HG03175 (cell line): Measurements from ENCODE around the gene CEP97.
"Not testable (repeated sequence)": the region's sequence is repeated elsewhere in the genome, so short reads cannot be mapped to it uniquely, and the experiment has no call there.

Experiments used
- ATAC-seq: cut with Tn5 transposase; IDR thresholded peaks from one replicate; pipeline ENCODE4 v1.9.1; 2021; ENCODE audit warnings: mild to moderate bottlenecking, moderate library complexity; ENCODE audit not compliant: unreplicated experiment

The CEP97 gene

GRCh38 chr3:101724329-101725193, at the start of gene CEP97:
Gene CEP97, plus strand, starts transcription at chr3:101724614. Its CDS starts 63 bp downstream, at chr3:101724677.
- peak; percentile 90 for ATAC-seq

GRCh38 chr3:101675709-101676215, 48.7 kb upstream of the CEP97 start:
- ATAC-seq: no peak

GRCh38 chr3:101676216-101676764, 48.1 kb upstream of the CEP97 start:
- ATAC-seq: peak; percentile 86

- ATAC-seq: peak; percentile 71
These were observed 47.5 kb upstream of the CEP97 start, which contains the start of gene ZBTB11 for GRCh38 chr3:101676765-101677435. Gene ZBTB11, minus strand, starts transcription at chr3:101677132. Its CDS starts 218 bp downstream, at chr3:101676914.

- ATAC-seq: no peak
These were observed 46.8 kb upstream of the CEP97 start for GRCh38 chr3:101677436-101678286.

GRCh38 chr3:101678837-101679236, 45.6 kb upstream of the CEP97 start:
- ATAC-seq: not testable (repeated sequence)

GRCh38 chr3:101680466-101680865, 43.9 kb upstream of the CEP97 start:
- ATAC-seq: no peak

- no peak for ATAC-seq
These were observed 39.4 kb upstream of the CEP97 start for GRCh38 chr3:101685050-101685400.

GRCh38 chr3:101685870-101686307, 38.5 kb upstream of the CEP97 start:
- no peak for ATAC-seq

- ATAC-seq: no peak
These were observed 37.1 kb upstream of the CEP97 start for GRCh38 chr3:101687142-101687931.

GRCh38 chr3:101689286-101689685, 35.1 kb upstream of the CEP97 start:
- ATAC-seq: no peak

GRCh38 chr3:101690972-101691371, 33.4 kb upstream of the CEP97 start:
- ATAC-seq: peak; percentile 27

GRCh38 chr3:101691685-101692671, 32.4 kb upstream of the CEP97 start:
- ATAC-seq: not testable (repeated sequence)

GRCh38 chr3:101693540-101693939, 30.9 kb upstream of the CEP97 start:
- peak; percentile 90 for ATAC-seq

GRCh38 chr3:101694836-101695235, 29.6 kb upstream of the CEP97 start:
- ATAC-seq: not testable (repeated sequence)

- ATAC-seq: no peak
These were observed 28.5 kb upstream of the CEP97 start for GRCh38 chr3:101695779-101696372.

- ATAC-seq: peak; percentile 13
These were observed 22.4 kb upstream of the CEP97 start for GRCh38 chr3:101701696-101702634.
